HG03135 (cell line): ENCODE measurements around the gene SIK2.
"Not testable (repeated sequence)": the region's sequence is repeated elsewhere in the genome, so short reads cannot be mapped to it uniquely, and the experiment has no call there.

Experiments
- ATAC-seq: cut with Tn5 transposase; IDR thresholded peaks from one replicate; pipeline ENCODE4 v1.9.1; 2021; ENCODE audit warnings: mild to moderate bottlenecking, moderate library complexity; ENCODE audit not compliant: unreplicated experiment

Gene SIK2

DNA sequence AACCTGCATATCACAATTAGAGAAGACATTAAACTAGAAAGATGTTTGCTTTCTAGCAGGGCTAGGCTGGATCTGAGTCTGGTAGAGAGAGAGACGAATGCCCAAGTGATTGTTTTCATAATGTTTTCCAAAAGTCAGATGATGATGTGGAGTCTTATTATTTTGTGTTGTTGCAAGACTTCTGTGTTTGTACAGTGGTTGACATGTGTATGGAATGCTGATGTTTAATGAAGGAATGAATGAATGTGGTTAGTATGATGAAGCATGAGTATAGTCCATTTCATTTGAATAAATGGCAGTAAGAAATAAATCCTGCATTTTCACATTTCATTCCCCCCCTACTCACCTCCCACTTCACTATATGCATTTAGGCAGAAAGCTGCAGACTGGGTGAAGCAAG lies 94.3 kb downstream of the SIK2 start:
- ATAC-seq, result no peak

DNA sequence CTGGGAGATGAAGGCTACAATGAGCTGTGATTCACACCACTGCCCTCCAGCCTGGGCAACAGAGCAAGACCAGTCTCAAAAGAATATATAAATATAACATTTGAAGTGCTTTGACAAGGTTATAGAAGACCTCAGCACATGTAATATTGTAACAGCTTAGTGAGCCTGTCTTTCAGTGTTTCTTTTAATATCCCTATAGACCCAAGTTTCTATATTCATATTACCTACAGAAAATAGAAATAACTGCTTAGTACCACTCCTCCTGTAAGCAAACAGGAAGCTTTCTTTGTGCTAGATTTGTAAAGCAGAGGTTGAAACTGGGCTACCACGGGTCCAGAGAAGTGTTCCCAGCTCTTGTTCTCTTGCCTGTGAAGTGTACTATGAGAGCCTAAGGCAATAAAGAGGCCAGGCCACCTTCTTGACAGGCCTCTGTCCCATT lies 95.7 kb downstream of the SIK2 start:
- no peak for ATAC-seq

DNA sequence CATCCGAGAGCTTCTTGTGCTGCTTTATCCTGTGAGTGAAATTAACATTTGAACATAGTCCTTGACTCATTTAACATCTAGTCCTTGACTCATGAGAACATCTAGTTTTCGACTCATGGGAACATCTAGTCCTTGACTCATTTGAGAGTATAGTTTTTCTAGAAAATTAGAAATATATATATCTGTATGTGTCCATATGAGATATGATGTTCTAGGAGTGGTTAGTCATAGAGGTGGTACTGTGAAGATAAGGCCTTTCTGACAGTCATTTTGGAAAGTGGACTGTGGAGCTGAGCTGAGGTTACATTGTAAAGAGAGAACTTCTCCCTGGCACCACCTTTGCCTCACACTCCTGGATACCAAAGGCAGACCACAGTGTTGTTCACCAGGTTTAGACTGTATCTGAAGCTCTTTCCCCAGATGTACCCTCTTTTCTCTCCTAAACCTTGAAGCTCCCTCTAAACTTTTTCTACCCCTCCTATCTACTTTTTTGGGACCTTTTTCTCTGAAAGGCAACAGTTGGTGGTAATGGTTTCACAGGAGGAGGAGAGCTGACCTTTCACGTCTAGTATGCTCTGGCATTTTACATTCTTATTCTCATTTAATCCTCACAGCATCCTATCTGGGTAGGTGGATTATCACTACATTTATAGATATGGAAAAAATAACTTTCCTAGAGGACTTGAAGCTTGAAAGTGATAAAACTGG lies 96.8 kb downstream of the SIK2 start:
- no peak for ATAC-seq

DNA sequence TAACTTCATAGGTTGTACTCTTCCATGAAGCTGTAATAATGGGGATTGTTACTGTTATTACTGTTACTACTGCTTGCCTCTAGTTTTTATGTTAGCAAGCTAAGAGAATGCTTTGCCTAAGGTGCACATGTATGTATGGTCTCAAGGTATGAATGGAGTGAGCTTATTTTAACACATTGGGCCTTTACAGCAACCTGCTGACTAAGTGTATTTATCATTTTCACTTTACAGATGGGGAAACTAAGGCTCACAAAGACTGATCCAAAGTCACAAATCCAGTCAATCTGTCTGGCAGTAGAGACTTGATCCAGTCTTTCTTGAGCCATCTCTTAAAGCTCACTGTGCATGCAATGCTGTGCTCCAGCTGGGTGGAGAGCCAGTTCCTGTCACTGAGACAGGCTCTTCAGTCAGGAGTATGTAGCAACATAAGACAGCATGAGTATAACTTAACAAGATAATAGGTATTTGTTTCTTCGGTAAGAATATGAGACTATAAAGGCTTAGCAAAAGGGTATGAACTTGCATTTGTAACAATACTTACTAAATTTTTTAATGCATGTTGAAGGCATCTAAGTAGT lies 97.4 kb downstream of the SIK2 start:
- ATAC-seq, result no peak

DNA sequence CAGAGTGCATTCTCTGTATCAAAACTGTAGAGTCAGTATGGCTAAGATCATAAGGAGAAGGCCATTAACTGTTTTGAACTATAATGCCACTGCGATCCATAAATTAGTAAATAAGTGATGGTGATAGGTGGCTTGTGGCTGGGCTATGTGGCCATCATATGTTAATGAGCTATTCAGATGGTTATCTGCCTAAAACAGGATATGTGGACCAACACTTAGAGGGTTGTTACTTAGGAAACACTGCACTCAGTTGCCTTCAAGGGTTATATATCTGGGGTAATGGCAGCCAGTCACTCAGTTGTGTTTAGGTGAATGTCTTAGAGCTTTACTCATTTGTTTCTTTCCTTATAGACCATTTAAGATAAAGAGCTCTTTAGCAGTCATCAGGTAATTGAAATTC lies 97.9 kb downstream of the SIK2 start:
- ATAC-seq, result no peak

DNA sequence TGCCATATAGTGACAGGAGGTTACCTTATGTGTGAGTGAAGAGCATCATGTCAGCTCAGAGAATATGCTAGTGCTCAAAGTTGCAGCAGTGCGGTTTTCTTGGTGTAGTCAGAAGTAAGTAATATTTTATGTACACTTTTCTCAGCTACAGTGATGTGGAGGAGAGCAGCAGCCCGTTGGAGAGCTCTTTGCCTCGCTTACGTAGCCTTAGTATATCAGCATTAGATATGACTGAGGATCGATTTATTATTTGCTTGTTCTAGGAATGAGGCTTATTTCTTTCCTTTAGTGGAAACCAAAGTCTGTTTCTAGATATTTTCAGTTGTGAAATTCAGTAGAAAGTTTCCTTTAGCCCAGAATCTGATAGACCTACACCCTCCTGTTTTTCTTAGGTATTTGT lies 100.4 kb downstream of the SIK2 start:
- ATAC-seq, result no peak

DNA sequence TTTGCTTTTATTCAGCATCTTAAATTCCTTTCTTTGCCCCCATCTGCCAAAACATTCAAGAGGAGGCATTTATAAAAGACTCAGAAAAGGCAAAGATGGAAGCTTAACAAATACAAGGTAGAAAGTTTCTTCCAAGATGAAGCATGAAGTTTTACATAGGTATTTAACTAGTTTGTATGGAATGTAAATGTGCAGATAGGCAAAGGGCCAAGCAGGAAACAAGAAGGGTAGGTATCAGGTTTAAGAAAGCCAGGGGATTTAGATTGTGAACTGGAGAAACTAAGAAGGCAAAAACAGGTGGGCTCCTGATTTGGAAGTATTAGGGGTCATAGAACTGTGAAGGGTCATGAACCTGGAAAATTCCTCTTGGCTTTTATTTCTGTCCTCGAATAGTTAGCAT lies 101.3 kb downstream of the SIK2 start:
- no peak for ATAC-seq

DNA sequence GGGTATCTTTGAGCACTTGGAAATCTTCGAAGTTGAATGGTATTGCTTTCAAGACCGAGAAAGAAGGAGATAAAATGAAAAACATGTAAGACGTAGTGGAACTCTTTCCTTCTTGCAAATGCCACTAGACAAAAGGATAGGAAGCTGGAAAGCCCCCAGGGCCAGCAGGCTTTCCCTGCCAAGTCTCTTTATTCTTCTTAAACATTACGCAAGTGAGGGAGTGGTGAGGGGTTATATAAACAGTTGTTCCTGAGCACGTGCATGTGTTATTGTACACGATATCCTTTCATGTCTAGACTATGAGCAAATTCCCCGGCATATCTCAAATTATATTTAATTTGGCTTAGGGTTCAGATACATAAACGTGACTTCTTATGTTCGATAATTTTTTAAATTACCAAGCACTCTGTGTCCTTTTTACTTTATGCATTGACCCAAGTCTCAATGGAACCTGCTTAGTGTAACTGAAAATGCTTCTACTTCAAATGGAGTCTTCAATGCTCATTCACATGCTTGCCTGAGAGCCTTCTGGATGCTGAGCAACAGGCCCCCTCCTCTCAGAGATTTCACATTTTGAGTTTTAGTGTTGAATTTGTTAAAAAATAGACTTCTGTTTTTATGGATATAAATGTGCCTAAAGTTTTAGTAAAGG lies 104.9 kb downstream of the SIK2 start:
- ATAC-seq, result no peak

DNA sequence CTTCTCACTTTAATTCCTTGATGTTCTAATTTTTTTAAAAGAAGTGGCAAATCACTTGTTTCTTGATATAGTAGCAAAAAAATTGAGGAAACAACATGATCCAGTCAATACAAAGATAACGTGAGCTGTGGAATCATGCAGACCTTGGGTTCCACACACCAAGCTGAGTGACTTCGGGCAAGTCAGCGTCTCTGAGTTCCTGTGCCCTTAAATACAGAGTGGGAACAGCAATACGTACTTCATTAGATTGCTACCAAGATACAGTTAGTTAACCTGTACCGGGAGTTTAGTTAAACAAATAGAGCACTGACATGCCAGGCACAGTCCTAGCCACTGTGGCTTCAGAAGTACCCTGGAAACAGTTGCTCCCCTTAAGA lies 105.4 kb downstream of the SIK2 start:
- ATAC-seq, result no peak

DNA sequence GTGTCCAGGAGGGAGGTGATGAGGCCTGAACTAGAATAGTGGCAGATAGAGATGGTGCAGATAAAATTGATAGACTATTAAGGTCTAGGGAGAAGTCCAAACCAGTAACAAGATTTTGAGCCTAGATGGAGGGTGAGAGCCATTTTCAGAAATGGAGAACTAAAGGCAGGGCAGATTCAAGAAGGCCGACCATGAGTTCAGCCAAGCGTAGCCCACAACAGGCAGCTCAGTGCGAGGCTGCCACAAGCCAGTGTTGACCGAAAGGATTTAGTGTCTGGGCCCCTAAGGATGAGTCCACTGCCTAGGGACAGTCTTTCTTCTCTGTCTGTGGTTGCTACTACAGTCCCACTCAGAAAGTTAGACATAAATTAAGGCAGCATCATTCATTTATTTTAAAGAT lies 112.3 kb downstream of the SIK2 start:
- no peak for ATAC-seq

DNA sequence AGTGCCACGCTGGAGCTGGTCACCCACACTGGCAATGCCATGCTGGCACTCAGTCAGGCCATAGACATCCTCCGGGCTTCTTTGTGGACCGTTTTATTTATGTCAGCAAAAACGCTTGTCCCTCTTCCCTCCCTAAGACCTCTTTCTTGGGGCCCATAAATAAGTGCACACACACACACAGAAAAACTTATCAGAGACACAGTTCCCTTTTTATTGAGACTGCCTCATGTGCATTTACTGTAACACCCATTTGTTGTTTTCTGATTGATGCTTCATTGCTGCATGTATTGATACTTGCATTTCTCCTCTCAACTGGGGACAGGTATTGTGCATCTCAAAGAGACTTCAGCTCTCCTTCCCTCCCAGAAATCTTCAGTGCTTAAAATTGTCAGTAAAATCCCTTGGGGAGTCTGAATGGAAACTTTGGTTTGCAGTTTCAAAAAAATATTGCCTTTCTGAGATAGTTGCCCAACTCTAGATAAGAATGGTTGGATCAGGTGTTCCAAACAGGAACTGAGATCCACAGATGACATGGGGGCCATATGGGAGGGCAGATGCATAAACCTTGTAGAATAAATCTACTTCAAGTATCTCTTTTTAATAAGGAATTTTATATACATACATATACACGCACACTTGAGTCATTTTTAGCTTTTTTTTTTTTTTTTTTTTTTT lies 113.0 kb downstream of the SIK2 start:
- no peak for ATAC-seq

DNA sequence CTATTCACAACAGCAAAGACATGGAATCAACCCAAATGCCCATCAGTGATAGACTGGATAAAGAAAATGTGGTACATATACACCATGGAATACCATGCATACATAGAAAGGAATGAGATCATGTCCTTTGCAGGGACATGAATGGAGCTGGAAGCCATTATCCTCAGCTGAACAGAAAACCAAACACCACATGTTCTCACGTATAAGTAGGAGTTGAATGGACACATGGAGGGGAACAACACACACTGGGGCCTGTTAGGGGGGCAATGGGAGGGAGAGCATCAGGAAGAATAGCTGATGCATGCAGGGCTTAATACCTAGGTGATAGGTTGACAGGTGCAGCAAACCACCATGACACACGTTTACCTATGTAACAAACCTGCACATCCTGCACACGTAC lies 115.4 kb downstream of the SIK2 start:
- not testable (repeated sequence) for ATAC-seq

DNA sequence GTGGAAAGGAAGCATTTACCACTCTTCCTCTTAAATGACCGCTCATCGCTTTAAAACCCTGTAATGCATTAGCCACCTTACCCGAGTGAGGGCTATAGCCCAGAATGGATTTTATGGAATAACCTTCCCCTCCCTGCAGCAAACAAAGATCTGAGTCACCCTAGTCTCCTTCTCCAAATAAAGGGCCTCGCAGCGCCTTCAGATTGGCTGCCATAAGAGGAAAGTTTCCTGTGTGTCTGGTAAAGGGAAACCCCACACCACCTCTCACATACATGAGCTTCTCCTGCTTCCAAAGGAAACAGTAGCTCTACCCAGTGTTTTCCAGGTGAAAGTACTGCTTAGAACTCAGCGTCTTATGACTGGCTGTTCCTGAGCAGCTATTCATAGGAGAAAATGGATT lies 116.2 kb downstream of the SIK2 start:
- ATAC-seq, result no peak

DNA sequence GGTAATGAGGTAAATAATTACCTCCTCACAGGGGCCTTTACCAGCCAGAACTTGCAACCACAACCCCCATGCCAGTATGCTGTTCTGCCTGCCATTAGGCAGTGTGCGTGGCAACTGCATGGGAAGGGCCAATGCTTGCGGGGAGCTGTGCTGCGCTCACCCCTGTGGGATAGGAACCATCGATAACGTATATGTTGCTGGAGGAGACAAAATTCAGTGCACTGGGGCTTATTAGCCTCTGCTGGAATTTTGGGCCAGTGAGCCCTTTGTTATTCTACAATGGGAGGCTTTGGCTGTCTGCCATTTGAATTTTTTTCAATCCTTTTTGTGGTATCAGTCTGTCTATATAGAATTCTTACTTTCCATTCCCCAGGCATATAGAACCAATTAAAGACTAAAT lies 116.6 kb downstream of the SIK2 start:
- no peak for ATAC-seq

DNA sequence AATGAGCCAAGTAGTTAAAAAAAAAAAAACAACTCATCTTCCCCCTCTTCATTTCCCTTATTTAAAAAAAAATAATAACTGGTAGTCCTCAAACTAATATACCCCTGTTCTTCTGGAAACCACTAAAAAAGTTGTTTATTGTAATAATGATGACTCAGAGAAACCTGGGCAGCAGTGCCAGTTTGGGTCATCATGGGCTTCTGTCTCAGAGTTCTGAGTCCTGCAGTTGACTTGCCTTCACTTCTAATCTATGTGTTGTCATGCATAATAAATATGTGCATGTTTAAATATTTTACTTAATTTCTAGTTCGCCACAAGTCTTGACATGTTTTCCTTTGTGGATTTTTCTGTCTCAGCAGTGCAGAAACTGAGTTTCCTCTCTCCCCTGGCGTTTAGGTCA lies 117.1 kb downstream of the SIK2 start:
- no peak for ATAC-seq

DNA sequence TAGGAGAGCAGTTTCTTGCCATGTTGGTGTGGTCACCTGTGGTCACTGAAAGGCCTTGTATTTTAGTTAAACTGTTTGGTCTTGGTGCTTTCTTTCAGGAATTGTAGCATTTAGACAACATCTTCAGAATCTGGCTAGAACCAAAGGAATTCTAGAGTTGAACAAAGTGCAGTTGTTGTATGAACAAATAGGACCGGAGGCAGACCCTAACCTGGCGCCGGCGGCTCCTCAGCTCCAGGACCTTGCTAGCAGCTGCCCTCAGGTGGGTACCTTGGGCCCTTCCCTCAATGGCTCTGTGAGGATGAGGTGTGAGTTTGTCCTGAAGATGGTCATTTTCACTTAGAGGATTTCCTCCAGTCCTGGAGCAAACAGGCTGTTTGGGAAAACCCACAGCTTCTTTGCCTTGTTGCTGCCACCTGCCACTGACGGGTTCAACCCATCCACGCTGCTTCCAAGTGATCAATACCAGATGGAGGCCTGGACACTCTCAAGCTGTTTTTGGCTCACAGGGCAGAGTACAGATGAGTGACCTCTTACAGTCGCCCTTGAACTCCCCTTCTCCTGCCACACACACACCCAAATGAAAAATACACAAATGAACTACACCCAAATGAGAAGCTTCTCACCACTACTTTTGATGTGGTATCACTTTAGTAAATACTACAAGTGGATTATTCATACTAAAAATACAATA lies 118.7 kb downstream of the SIK2 start:
- ATAC-seq, result no peak

DNA sequence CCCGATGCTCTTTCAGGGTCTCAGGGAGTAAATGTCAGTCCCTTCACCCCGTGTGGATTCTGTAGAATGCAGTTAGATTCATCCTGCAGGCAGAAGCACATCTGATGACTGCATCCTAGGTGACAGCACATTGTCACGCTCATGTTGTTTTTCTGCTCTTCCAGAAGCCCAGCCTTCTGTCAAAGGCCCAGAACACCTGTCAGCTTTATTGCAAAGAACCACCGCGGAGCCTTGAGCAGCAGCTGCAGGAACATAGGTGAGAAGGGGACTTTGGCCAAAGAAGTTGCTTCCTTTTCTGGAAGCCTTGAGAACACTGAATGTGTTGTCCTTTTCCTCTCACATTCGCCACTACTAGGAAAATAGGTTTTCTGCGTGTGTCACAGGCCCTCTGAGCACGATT lies 120.3 kb downstream of the SIK2 start:
- no peak for ATAC-seq

DNA sequence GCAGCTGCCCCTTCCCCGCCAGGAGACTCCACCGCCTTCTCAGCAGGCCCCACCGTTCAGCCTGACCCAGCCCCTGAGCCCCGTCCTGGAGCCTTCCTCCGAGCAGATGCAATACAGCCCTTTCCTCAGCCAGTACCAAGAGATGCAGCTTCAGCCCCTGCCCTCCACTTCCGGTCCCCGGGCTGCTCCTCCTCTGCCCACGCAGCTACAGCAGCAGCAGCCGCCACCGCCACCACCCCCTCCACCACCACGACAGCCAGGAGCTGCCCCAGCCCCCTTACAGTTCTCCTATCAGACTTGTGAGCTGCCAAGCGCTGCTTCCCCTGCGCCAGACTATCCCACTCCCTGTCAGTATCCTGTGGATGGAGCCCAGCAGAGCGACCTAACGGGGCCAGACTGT lies 121.3 kb downstream of the SIK2 start:
- ATAC-seq, result no peak

DNA sequence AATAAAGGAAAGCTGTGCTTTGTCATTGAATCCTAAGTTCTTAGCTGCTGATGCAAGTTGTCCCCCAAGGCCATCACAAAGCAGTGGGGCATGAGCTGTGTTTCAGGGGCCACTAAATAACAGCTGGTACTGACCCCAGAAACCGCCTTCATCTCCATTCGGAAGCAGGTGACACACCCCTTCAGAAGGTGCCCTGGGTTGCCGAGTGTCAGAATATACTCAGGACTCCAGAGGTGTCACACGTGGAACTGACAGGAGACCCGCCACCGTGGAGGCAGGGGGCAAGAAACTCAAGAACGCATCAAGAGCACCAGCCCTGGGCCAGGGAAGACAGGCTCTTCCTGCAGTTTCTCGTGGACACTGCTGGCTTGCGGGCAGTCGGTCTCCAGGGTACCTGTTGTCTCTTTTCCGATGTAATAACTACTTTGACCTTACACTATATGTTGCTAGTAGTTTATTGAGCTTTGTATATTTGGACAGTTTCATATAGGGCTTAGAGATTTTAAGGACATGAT lies 122.4 kb downstream of the SIK2 start:
- no peak for ATAC-seq

DNA sequence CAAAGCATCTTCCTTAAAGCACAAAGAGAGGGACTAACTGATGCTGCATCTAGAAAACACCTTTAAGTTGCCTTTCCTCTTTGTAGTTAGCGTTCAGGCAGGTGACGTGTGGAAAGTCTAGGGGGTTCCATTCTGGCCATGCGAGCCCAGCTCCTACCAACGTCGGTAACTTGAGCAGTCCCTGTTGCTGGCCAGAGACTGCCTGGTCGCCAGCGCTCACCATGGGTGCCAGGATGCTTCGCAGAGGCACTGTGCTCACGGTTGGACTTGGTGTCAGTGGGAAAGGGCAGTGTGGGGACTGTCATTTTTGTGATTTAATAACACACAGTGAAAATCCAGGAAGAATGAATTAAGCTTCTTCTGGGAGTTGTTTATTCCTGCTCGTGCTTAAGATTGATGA lies 123.4 kb downstream of the SIK2 start:
- no peak for ATAC-seq

DNA sequence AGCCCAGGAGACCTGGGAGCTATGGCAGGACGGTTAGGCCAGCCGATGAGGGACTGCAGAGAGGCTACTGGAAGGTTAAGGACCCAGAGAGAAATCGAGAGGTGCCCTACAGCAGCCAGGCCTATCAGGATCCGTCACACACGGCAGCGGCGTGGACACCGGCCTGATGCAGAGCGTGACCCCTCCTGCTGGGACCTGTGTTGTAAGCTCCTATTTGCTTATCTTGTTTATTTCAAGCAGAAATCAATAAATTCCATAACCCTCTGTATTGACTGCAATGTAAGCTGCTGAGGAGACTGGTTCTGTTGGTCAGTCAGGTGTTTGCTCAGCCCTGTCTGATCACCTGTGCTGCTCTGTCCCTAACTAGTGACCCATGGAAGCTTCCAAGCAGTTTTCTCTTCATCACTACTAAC lies 124.1 kb downstream of the SIK2 start:
- no peak for ATAC-seq
